Ureter (tissue), 1 donor: ENCODE measurements around the gene WNT3A. TPM values are rescaled to one million over a fixed set of nuclear protein-coding genes. Genes with fewer than 3 reads are reported as not detected.
"Not testable (repeated sequence)": the region's sequence is repeated elsewhere in the genome, so short reads cannot be mapped to it uniquely, and the experiment has no call there.

Source experiments
- DNase-seq: peaks from one replicate; pipeline ENCODE4 v3.0.0-alpha.2; 2020; ENCODE audit warnings: low spot score
- total RNA-seq: library from RNA; stranded (reverse); gene quantifications from one replicate; pipeline ENCODE4 v1.2.4, GENCODE V29; 2023
- donor health status: DM: yes; HTN: yes; CAD: no.

The WNT3A gene
- total RNA-seq, 1 donor from 2014 or later = 0.21 TPM

DNA sequence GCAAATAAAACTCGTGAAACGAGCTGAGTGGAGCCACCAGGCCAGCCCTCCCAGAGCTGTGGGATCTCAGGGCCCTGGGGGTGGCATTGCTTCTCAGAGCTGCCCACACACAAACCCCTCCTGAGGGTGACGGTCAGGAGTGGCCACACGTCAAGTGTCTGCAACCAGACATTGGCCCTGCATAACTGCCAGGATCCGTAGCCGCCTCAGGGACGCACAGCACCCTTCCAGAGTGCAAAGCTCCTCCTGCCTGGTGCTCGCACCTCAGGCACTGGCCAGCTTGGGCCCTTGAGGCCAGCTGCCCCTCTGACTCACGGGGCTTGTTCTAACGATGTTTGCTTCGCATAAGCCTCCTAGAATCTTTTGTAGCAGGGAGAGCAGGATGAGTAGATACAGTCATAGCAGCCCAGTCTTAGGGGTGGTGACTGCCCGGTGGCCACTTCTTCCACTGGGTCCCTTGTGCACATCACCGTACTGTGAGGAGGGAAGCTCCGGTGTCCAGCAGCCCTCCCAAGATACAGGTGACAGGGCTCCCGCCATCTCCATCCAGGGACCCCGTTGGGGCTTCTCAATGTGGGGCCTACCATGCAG lies 5.0 kb downstream of the WNT3A start:
- DNase-seq = no peak

- DNase-seq = no peak
Observed at GRCh38 chr1:228012555-228012954, 5.8 kb downstream of the WNT3A start.

GRCh38 chr1:228013131-228013934 lies 6.5 kb downstream of the WNT3A start:
- peak; percentile 83 for DNase-seq

- peak; percentile 77 for DNase-seq
Observed at GRCh38 chr1:228013935-228014930, 7.4 kb downstream of the WNT3A start.

GRCh38 chr1:228015276-228016180 lies 8.7 kb downstream of the WNT3A start:
- DNase-seq = peak; percentile 20

- DNase-seq = no peak
Observed at GRCh38 chr1:228016181-228016510, 9.3 kb downstream of the WNT3A start.

DNA sequence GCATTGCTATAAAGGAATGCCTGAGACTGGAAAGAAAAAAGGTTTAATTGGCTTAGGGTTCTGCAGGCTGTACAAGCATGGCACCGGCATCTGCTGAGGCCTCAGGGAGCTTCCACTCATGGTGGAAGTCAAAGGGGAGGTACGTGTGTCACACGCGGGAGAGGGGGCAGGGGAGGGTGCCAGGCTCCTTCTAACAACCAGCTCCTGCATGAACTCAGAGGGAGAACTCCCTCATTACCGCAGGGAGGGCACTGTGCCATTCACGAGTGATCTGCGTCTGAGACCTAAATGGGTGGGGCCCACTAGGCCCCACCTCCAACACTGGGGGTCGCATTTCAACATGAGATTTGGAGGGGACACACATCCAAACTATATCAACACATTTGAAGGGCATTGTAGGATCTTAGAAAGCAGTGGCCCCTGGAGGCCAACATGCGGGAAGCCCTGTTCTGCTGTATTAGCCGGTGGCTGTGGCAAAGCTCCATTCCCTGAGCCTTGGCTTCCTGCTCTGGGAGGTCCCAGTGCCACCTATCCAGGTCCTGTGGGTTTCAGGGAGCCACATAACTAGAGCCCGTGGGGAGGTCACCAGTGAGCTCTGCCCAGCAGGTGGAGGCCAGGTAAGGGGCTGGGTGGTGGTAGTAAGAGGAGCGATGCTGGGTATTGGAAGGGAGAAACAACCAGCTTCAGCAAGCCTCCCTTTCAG lies 10.0 kb downstream of the WNT3A start:
- no peak for DNase-seq

GRCh38 chr1:228017356-228018124 lies 10.7 kb downstream of the WNT3A start:
- DNase-seq = no peak

DNA sequence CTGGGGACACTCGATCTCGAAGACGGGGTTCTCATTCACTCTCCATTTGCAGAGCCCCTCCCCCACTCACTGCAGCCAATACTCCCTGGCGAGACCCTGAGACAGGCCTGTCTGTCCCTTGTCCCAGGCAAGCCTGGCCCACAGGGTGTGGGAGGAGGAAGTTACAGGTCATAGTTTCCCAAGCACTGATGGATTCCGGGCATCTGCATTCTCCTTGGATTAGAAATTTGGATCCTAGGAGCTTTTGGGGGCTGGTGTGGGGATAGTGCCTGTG lies 11.3 kb downstream of the WNT3A start:
- DNase-seq = no peak

GRCh38 chr1:228018961-228019721 lies 12.3 kb downstream of the WNT3A start:
- DNase-seq = no peak

- not testable (repeated sequence) for DNase-seq
Observed at GRCh38 chr1:228019722-228020083, 12.9 kb downstream of the WNT3A start.

DNA sequence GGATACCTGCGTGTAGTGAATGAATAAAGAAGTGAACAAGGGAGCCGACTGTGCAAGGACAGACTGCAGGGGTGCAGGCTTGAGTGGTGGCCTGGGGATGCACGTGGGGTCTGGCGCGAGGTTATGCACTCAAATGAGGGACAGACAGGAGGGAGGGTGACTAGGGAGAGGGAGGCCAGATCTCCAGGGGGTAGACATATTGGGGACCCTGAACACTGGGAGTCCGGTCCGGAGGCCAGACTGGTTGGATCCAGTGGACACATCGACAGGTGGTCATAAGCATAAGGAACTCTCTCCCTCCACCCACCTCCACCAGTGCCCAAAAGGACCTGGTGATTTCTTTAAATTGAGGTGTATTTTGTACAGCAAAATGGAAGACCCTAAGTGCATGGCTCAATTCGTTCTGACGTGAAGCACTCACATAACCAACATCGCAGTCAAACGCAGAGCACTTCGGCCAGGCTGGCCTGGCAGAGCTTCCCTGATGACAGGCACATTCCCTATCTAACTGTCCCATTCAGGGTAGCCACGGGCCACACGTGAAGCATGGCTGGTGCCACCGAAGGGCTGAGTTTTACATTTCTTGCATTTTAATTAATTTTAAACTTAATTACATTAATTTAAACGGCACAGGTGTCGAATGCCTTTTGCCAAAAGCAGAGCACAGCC lies 14.0 kb downstream of the WNT3A start:
- DNase-seq = no peak

DNA sequence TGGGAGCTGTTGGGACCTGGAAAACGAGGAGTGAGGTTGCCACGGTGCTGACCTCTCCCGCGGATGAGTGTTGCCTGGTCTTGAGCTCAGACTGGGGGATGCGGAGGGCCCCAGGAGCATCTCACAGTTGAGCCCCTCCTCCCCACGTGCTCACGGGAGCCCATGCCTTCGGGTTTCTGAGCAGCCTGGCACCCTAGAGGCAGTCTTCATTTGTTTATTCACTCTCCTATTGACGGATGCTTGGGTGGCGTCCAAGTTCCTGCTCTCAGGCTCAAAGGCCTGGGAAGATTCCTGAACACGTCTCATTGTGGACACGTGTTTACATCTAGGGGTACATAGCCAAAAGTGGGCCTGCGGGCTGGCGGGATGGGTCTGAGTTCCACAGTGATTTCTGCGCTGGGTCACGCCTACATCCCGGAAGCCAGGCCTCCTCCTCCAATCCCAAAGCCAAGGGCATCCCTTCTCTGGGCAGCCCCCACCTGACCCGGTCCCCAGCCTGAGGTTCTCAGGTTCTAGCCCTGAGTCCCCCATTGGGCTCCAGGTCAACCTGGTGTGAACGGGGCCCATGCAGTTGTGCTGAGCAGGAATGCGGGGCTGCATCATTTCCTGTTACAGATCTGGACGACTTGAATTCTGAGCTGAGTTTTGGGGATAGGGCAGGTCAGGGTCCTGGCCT lies 14.7 kb downstream of the WNT3A start:
- DNase-seq = no peak

- DNase-seq = no peak
Observed at GRCh38 chr1:228022571-228023293, 15.9 kb downstream of the WNT3A start.

GRCh38 chr1:228023294-228023639 lies 16.5 kb downstream of the WNT3A start:
- DNase-seq = no peak

DNA sequence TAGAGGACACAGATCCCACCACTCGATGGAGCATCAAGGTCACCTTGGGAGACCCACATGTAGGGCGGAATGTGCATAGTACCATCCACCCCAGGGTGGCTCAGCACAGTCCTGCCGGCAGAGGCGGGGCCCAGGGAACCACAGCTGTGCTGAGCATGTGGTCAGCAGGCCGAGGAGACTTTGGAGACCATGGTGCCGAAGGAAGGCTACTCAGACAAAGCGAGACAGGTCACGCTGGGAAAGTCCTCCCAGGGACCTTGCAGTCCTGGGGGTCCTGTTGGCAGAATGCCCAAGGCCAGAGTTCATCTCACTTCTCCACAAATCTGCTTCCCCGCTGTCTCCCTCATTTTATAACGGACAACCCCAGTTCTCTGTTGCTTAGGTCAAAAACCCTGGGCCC lies 22.5 kb downstream of the WNT3A start:
- DNase-seq = no peak

DNA sequence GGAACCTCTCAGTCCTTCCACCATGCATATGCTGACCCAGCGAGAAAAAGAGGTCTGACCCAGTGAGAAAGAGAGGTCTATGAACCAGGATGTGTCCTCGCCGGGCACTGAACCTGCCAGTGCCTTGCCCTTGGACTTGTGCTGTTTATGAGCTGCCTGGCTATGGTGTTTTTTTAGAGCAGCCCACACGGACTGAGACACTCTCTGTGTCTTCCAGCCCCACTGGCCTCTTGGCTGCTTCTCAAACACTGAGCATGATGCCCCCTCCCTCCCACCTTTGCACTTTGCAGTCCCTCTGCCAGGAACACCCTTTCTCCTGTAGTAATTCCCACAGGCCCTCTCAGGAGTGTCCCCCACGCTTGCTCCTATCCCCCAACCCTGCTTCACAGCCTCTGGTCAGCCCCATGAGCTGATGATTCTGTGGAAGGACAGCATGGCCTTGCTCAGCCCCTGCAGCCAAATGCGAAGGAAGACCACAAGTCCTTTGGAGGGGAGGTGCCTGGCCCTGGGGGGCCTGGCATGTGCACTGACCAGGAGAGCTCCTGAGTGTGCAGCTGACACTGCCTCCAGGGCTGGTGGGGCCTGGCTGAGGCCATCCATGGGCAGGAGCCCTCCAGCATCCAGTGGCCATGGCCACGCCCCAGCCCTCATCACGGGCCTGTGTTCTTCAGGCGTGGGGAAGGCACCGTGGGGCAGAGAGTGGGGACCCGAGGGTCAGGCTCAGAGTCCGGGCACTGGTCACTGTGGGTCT lies 23.8 kb downstream of the WNT3A start:
- no peak for DNase-seq
